ENCODE results near the gene ADCY1. TPM values are rescaled to one million over a fixed set of nuclear protein-coding genes. Genes with fewer than 3 reads are reported as not detected.

The ADCY1 gene
- total RNA-seq, 1 donor from 2014 or later: 9.9 TPM

- no peak overlapping the region for H3K27ac ChIP-seq (ENCODE audit: low read depth, low read length)
- peak overlapping the region; percentile 65 to 81 (median 73) for H3K9ac ChIP-seq (ENCODE audit: low read depth in 1 of 3, low read length in 3 of 3)
- no peaks in the 10 kb centered on the region for H3K36me3 ChIP-seq (ENCODE audit: control insufficient read depth in 3 of 3, insufficient read depth in 3 of 3, low read length in 3 of 3)
- H3K27me3 ChIP-seq (ENCODE audit: control insufficient read depth in 3 of 3, insufficient read depth in 3 of 3, low read length in 3 of 3): peaks cover 0 to 10% (median 7%) of the 10 kb centered on the region in 3 donors
- H3K9me3 ChIP-seq (ENCODE audit: control insufficient read depth in 3 of 3, low read length in 3 of 3): no peaks in the 10 kb centered on the region
- peak overlapping the region; percentile 69 to 83 (median 81) for H3K4me3 ChIP-seq (ENCODE audit: low read length in 3 of 3)
- peaks cover 10 to 15% (median 15%) of the 10 kb centered on the region in 3 donors for H3K4me1 ChIP-seq (ENCODE audit: control insufficient read depth in 3 of 3, insufficient read depth in 3 of 3, low read length in 3 of 3)
Measured at GRCh38 chr7:45574669-45575500, 717 bp downstream of the ADCY1 start.

DNA sequence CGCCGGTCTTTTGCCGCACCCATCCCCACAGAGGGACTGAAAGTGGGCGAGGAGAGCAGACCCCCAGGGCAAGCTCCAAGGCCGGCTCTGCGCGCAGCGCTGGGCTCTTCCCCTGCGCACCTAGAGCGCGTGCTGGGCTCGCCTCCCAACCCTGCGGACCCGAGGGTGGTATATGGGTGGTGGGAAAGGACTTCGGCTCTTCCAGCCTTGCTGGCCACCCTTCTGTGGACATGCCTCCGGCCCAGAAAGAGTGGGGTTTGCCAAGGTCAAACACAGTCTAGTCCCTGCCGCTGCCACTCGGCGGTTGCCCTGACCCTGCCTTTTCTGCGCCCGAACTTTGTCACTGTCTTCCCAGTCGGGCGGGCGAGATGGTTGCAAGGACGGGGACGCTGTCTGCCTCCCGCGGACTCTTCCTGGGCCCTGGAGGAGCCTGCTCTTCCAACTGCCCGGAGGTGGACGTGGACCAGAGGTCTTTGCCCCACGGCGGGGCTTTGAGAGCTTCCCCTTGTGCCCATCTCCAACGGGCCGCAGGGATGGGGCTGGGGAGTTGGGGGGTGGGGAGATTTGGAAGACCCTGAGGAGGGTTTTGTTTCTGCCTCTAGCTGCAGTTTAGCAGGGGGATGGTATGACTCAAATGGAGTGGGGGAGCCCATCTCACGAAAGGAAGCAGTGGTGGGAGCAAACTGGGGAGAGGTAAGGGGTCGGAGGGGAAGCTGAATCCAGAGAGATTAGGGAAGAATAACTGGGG is 1.5 kb downstream of the ADCY1 start:
- Histone ChIP-seq H3K27ac (ENCODE audit: low read depth, low read length) (no peak overlapping the region), H3K27me3 (ENCODE audit: control insufficient read depth in 3 of 3, insufficient read depth in 3 of 3, low read length in 3 of 3) (peaks cover 0 to 10% (median 7%) of the 10 kb centered on the region in 3 donors), H3K36me3 (ENCODE audit: control insufficient read depth in 3 of 3, insufficient read depth in 3 of 3, low read length in 3 of 3) (no peaks in the 10 kb centered on the region), H3K9ac (ENCODE audit: low read depth in 1 of 3, low read length in 3 of 3) (peak overlapping the region; percentile 65 to 81 (median 73)), H3K4me3 (ENCODE audit: low read length in 3 of 3) (peak overlapping the region; percentile 69 to 83 (median 81)), H3K4me1 (ENCODE audit: control insufficient read depth in 3 of 3, insufficient read depth in 3 of 3, low read length in 3 of 3) (peaks cover 10 to 15% (median 15%) of the 10 kb centered on the region in 3 donors), H3K9me3 (ENCODE audit: control insufficient read depth in 3 of 3, low read length in 3 of 3) (no peaks in the 10 kb centered on the region)

DNA sequence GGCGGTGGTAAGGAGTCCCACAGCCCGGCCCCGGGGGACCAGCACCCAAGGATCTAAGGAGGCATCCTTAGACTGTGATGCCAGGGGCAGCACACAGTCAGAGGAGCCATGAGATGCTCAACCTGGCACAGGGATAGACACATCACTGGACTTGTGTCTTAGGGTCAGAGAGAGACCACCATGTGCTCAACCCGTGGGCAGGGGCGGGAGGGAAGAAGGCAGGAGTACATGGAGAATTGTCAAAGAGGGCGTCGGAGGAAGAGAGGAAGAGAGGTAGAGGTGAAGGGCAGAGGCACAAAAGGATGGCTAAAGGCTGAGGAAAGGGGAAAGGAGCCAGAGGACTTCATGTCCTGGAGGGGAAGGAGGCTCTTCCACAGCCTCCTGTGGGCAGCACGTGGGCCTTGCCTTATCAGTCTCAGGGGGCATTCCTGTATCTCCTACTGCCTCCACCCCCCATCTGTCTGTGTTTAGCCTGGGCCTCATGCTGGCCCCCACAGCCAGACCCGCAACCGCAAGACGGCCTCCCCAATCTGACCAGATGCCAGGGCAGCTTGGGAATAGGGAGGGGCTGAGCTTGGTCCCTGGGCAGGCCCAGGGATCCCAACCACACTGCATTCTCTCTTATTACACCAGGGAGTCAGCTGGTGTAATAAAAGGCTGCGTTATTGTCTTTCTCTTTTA is 2.2 kb downstream of the ADCY1 start:
- H3K27me3 ChIP-seq (ENCODE audit: control insufficient read depth in 3 of 3, insufficient read depth in 3 of 3, low read length in 3 of 3): peaks cover 0 to 10% (median 7%) of the 10 kb centered on the region in 3 donors
- no peaks in the 10 kb centered on the region for H3K36me3 ChIP-seq (ENCODE audit: control insufficient read depth in 3 of 3, insufficient read depth in 3 of 3, low read length in 3 of 3)
- no peak overlapping the region for H3K27ac ChIP-seq (ENCODE audit: low read depth, low read length)
- H3K9me3 ChIP-seq (ENCODE audit: control insufficient read depth in 3 of 3, low read length in 3 of 3): no peaks in the 10 kb centered on the region
- no peak overlapping the region for H3K9ac ChIP-seq (ENCODE audit: low read depth in 1 of 3, low read length in 3 of 3)
- peaks cover 10 to 15% (median 15%) of the 10 kb centered on the region in 3 donors for H3K4me1 ChIP-seq (ENCODE audit: control insufficient read depth in 3 of 3, insufficient read depth in 3 of 3, low read length in 3 of 3)
- H3K4me3 ChIP-seq (ENCODE audit: low read length in 3 of 3): peak overlapping the region in 1 of 3 donors; percentile 4

DNA sequence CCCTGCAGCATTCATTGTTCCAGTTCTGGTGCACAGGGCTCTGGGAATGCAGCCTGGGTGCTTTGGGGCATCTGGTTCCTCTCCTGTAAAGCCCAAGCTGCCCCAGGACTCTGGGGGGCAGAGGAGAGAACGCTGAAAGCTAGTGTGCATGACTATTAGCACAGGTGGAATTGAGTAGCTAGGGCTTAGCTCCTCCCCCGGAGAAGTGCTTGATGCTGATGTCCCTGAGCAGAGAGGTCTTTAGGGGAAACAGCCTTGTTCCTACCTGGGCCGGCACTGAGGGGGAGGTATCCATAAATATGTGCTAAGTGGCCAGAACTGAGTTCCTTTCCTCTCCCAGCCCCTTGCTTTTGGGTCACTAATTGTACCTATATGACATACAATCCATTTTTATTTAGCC is 3.9 kb downstream of the ADCY1 start:
- Histone ChIP-seq H3K36me3 (ENCODE audit: control insufficient read depth in 3 of 3, insufficient read depth in 3 of 3, low read length in 3 of 3) (no peaks in the 10 kb centered on the region), H3K9ac (ENCODE audit: low read depth in 1 of 3, low read length in 3 of 3) (no peak overlapping the region), H3K27me3 (ENCODE audit: control insufficient read depth in 3 of 3, insufficient read depth in 3 of 3, low read length in 3 of 3) (peaks cover 0 to 10% (median 7%) of the 10 kb centered on the region in 3 donors)

GRCh38 chr7:45578467-45578866 is 4.3 kb downstream of the ADCY1 start:
- Histone ChIP-seq H3K4me1 (ENCODE audit: control insufficient read depth in 3 of 3, insufficient read depth in 3 of 3, low read length in 3 of 3) (peaks cover 14 to 27% (median 15%) of the 10 kb centered on the region in 3 donors), H3K36me3 (ENCODE audit: control insufficient read depth in 3 of 3, insufficient read depth in 3 of 3, low read length in 3 of 3) (no peaks in the 10 kb centered on the region), H3K9ac (ENCODE audit: low read depth in 1 of 3, low read length in 3 of 3) (no peak overlapping the region), H3K4me3 (ENCODE audit: low read length in 3 of 3) (no peak overlapping the region), H3K9me3 (ENCODE audit: control insufficient read depth in 3 of 3, low read length in 3 of 3) (no peaks in the 10 kb centered on the region), H3K27ac (ENCODE audit: low read depth, low read length) (no peak overlapping the region), H3K27me3 (ENCODE audit: control insufficient read depth in 3 of 3, insufficient read depth in 3 of 3, low read length in 3 of 3) (peaks cover 0 to 10% (median 7%) of the 10 kb centered on the region in 3 donors)

More for the DNA sequence above, 3.9 kb downstream of the ADCY1 start:
- Histone ChIP-seq H3K27ac (ENCODE audit: low read depth, low read length) (no peak overlapping the region), H3K4me1 (ENCODE audit: control insufficient read depth in 3 of 3, insufficient read depth in 3 of 3, low read length in 3 of 3) (peaks cover 14 to 24% (median 15%) of the 10 kb centered on the region in 3 donors), H3K9me3 (ENCODE audit: control insufficient read depth in 3 of 3, low read length in 3 of 3) (no peaks in the 10 kb centered on the region), H3K4me3 (ENCODE audit: low read length in 3 of 3) (no peak overlapping the region)

- H3K4me1 ChIP-seq (ENCODE audit: control insufficient read depth in 3 of 3, insufficient read depth in 3 of 3, low read length in 3 of 3): peaks cover 12 to 29% (median 16%) of the 10 kb centered on the region in 3 donors
- H3K27ac ChIP-seq (ENCODE audit: low read depth, low read length): no peak overlapping the region
- H3K36me3 ChIP-seq (ENCODE audit: control insufficient read depth in 3 of 3, insufficient read depth in 3 of 3, low read length in 3 of 3): no peaks in the 10 kb centered on the region
- H3K9ac ChIP-seq (ENCODE audit: low read depth in 1 of 3, low read length in 3 of 3): no peak overlapping the region
- peaks cover 0 to 10% (median 7%) of the 10 kb centered on the region in 3 donors for H3K27me3 ChIP-seq (ENCODE audit: control insufficient read depth in 3 of 3, insufficient read depth in 3 of 3, low read length in 3 of 3)
- no peak overlapping the region for H3K4me3 ChIP-seq (ENCODE audit: low read length in 3 of 3)
- H3K9me3 ChIP-seq (ENCODE audit: control insufficient read depth in 3 of 3, low read length in 3 of 3): no peaks in the 10 kb centered on the region
Measured at GRCh38 chr7:45579391-45579801, 5.2 kb downstream of the ADCY1 start.

- no peak overlapping the region for H3K4me3 ChIP-seq (ENCODE audit: low read length in 3 of 3)
Measured at GRCh38 chr7:45580053-45580872, 6.1 kb downstream of the ADCY1 start.

GRCh38 chr7:45581271-45581780 is 7.2 kb downstream of the ADCY1 start:
- H3K4me3 ChIP-seq (ENCODE audit: low read length in 3 of 3): no peak overlapping the region
- no peak overlapping the region for H3K9ac ChIP-seq (ENCODE audit: low read depth in 1 of 3, low read length in 3 of 3)
- no peak overlapping the region for H3K27ac ChIP-seq (ENCODE audit: low read depth, low read length)
- no peaks in the 10 kb centered on the region for H3K9me3 ChIP-seq (ENCODE audit: control insufficient read depth in 3 of 3, low read length in 3 of 3)
- no peaks in the 10 kb centered on the region for H3K36me3 ChIP-seq (ENCODE audit: control insufficient read depth in 3 of 3, insufficient read depth in 3 of 3, low read length in 3 of 3)
- H3K27me3 ChIP-seq (ENCODE audit: control insufficient read depth in 3 of 3, insufficient read depth in 3 of 3, low read length in 3 of 3): no peaks in the 10 kb centered on the region
- H3K4me1 ChIP-seq (ENCODE audit: control insufficient read depth in 3 of 3, insufficient read depth in 3 of 3, low read length in 3 of 3): peaks cover 2 to 23% (median 12%) of the 10 kb centered on the region in 3 donors

More at GRCh38 chr7:45580053-45580872, 6.1 kb downstream of the ADCY1 start:
- Histone ChIP-seq H3K9ac (ENCODE audit: low read depth in 1 of 3, low read length in 3 of 3) (no peak overlapping the region), H3K4me1 (ENCODE audit: control insufficient read depth in 3 of 3, insufficient read depth in 3 of 3, low read length in 3 of 3) (peaks cover 8 to 27% (median 17%) of the 10 kb centered on the region in 3 donors), H3K27me3 (ENCODE audit: control insufficient read depth in 3 of 3, insufficient read depth in 3 of 3, low read length in 3 of 3) (peaks cover 0 to 4% (median 3%) of the 10 kb centered on the region in 3 donors), H3K27ac (ENCODE audit: low read depth, low read length) (no peak overlapping the region), H3K36me3 (ENCODE audit: control insufficient read depth in 3 of 3, insufficient read depth in 3 of 3, low read length in 3 of 3) (no peaks in the 10 kb centered on the region), H3K9me3 (ENCODE audit: control insufficient read depth in 3 of 3, low read length in 3 of 3) (no peaks in the 10 kb centered on the region)
